Heart right ventricle (tissue), 16 donors: Measurements from ENCODE around the gene THSD7B. TPM values are rescaled to one million over a fixed set of nuclear protein-coding genes. Genes with fewer than 3 reads are reported as not detected.

Experiments used
- ATAC-seq, 8 donors: fragments of 200-7000 bp; cut with Tn5 transposase; one replicate each; pipeline ENCODE4 v1.9.1; 2020; ENCODE audit warnings: mild to moderate bottlenecking in 8 of 8, moderate library complexity in 8 of 8, moderate number of reproducible peaks in 1 of 8
- DNase-seq, 2 donors: peaks; one replicate each; pipeline ENCODE4 v3.0.0-alpha.2; 2020
- H3K27ac ChIP-seq, 10 donors: fragments of 200-600 bp; sonication (generic) in 2 of 10; one replicate each; pipeline versions ENCODE4 v1.5.0 to v1.8.0; 2020 to 2022; ENCODE audit warnings: mild to moderate bottlenecking in 3 of 10
- H3K27me3 ChIP-seq, 7 donors: fragments of 200-600 bp; one replicate each; pipeline ENCODE4 v1.8.0; 2021 to 2022; ENCODE audit warnings: mild to moderate bottlenecking in 2 of 7
- H3K36me3 ChIP-seq, 9 donors: fragments of 200-600 bp; sonication (generic) in 1 of 9; one replicate each; pipeline versions ENCODE4 v1.5.0 to v1.8.0; 2020 to 2022; ENCODE audit warnings: mild to moderate bottlenecking in 2 of 9
- H3K4me1 ChIP-seq, 9 donors: fragments of 200-600 bp; sonication (generic) in 1 of 9; one replicate each; pipeline versions ENCODE4 v1.5.0 to v1.8.0; 2020 to 2022; ENCODE audit warnings: mild to moderate bottlenecking in 4 of 9
- H3K4me3 ChIP-seq, 10 donors: fragments of 200-600 bp; sonication (generic) in 2 of 10; one replicate each; pipeline versions ENCODE4 v1.5.0 to v1.8.0; 2020 to 2022; ENCODE audit warnings: mild to moderate bottlenecking in 7 of 10, moderate library complexity in 2 of 10
- H3K9me3 ChIP-seq, 11 donors: fragments of 200-600 bp in 10 of 11; sonication (generic) in 2 of 11; one replicate each; pipeline versions ENCODE4 v1.5.0 to v1.8.0; 2013 to 2022; ENCODE audit warnings: mild to moderate bottlenecking in 2 of 11, control low read depth in 1 of 11, moderate library complexity in 1 of 11
- CTCF ChIP-seq, 9 donors: fragments of 200-600 bp; sonication (generic) in 2 of 9; IDR thresholded peaks; one replicate each; pipeline versions ENCODE4 v1.5.0 to v1.8.0; 2021 to 2022; ENCODE audit warnings: antibody characterized with exemption in 9 of 9, mild to moderate bottlenecking in 5 of 9, moderate library complexity in 1 of 9
- WGBS, 2 donors: extraction: QIAGEN DNeasy Blood & Tissue Kit; methylation state at CpG; one replicate each; pipeline ENCODE4 v1.1.7; 2013; ENCODE audit warnings: inconsistent platforms in 1 of 2; 5-methylcytosine and 5-hydroxymethylcytosine counted together
- intact Hi-C, 10 donors: fragments of 100-400 bp; cut with DNase I; formaldehyde crosslinking; loops; one replicate each; pipeline versions ENCODE4 v1.11.1 to v1.14.2; 2022
- polyA plus RNA-seq, 2 donors: library from polyadenylated mRNA; stranded (reverse); fragments of 200-250 nt; gene quantifications; one replicate each; pipeline ENCODE4 v1.2.3, GENCODE V29; 2013
- total RNA-seq, 10 donors: library from RNA; stranded (reverse); fragmentation: NEBNext Ultra II Directional in 3 of 10; extraction: Animal tissue kit (Norgen Biotek cat#: 25700) in 3 of 10; gene quantifications; one replicate each; pipeline versions ENCODE4 v1.2.1 to v1.2.4, GENCODE V29; 2021 to 2023
- donor health status: Arrhythmogenic right ventricular cardiomyopathy.
- donor health status: ischemic (EF 13 %, LVEDD 7.1; RV severe dilation, severe dysfunction).
- donor health status: healthy with polysubstance abuse.
- donor health status: DM: no; HTN: yes; CAD: no.
- donor health status: DM: no; HTN: no; CAD: no.
- donor health status: ischemic (EF 25% LVEDD 6.9; RV normal size, moderate dysfunction).
- donor health status: ischemic (EF 25% LVEDD 5.7; RV mildly dilated, moderate dysfunction).
- donor health status: healthy.
- donor health status: DM: yes; HTN: yes; CAD: no.
- donor health status: Ischemic cardiomyopathy.
- donor health status: ischemic (EF 35%, LVEDD 5.7; RV mildly dilated, moderate dysfunction).
- donor health status: nonischemic (EF 11% LVEDD 7.7; RV severe dilation, severe dysfunction).
- donor health status: DM: yes; HTN: yes; CAD: no.
- donor health status: PGD.
- donor health status: ischemic (EF 29% LVEDD 5.4; RV normal size, mild dysfunction).
- donor health status: nonischemic (EF 23%, LVEDD 6.1; RV moderate dilation, normal function).

THSD7B gene
- total and polyA plus RNA-seq, 12 donors, result 0.01 to 0.39 (median 0.18) TPM

GRCh38 chr2:136935119-136935518 is 169.8 kb downstream of the THSD7B start:
- intact Hi-C loops, result loop anchor here in 3 of 10 donors (10.0 kb wide), 2 partner anchors 740 to 900 kb away; no protein-coding TSS in a partner anchor
- Histone ChIP-seq H3K27ac (no peak overlapping the region), H3K9me3 (peaks cover 0 to 6% (median 0%) of the 10 kb centered on the region in 11 donors), H3K36me3 (no peaks in the 10 kb centered on the region), H3K4me3 (no peak overlapping the region), H3K27me3 (no peaks in the 10 kb centered on the region), H3K4me1 (no peaks in the 10 kb centered on the region)
- ATAC-seq (no peak), DNase-seq (no peak)
- 88 to 93% methylated on average over 1 of the region's 1 CpG for WGBS, 2 donors
- no peak for TF ChIP-seq CTCF (IDR thresholded peaks at IDR 0.05)

GRCh38 chr2:136956050-136956449 is 190.7 kb downstream of the THSD7B start:
- WGBS, 2 donors, result 0 to 82% methylated on average over 1 of the region's 1 CpG
- H3K4me1 ChIP-seq, result no peaks in the 10 kb centered on the region
- H3K27me3 ChIP-seq, result no peaks in the 10 kb centered on the region
- DNase-seq (no peak), ATAC-seq (no peak)
- no peak for TF ChIP-seq CTCF (IDR thresholded peaks at IDR 0.05)
- no peak overlapping the region for H3K27ac ChIP-seq
- intact Hi-C loops, result no loop called here
- peaks cover 0 to 4% (median 0%) of the 10 kb centered on the region in 11 donors for H3K9me3 ChIP-seq
- no peak overlapping the region for H3K4me3 ChIP-seq
- H3K36me3 ChIP-seq, result no peaks in the 10 kb centered on the region

- intact Hi-C loops, result no loop called here
- H3K27ac ChIP-seq, result no peak overlapping the region
- peaks cover 0 to 4% (median 0%) of the 10 kb centered on the region in 11 donors for H3K9me3 ChIP-seq
- H3K4me3 ChIP-seq, result no peak overlapping the region
- H3K27me3 ChIP-seq, result no peaks in the 10 kb centered on the region
- H3K36me3 ChIP-seq, result no peaks in the 10 kb centered on the region
- no peaks in the 10 kb centered on the region for H3K4me1 ChIP-seq
- no peak for TF ChIP-seq CTCF (IDR thresholded peaks at IDR 0.05)
- DNase-seq (no peak), ATAC-seq (no peak)
- 0 to 63% methylated on average over 1 of the region's 1 CpG for WGBS, 2 donors
These were observed 191.7 kb downstream of the THSD7B start for GRCh38 chr2:136957044-136957443.

GRCh38 chr2:136962105-136962725 is 196.9 kb downstream of the THSD7B start:
- no peak for DNase-seq
- ATAC-seq, result no peak
- H3K27ac ChIP-seq, result no peak overlapping the region
- no peak overlapping the region for H3K4me3 ChIP-seq
- intact Hi-C loops, result no loop called here
- no peaks in the 10 kb centered on the region for H3K4me1 ChIP-seq
- no peak for TF ChIP-seq CTCF (IDR thresholded peaks at IDR 0.05)
- no peaks in the 10 kb centered on the region for H3K27me3 ChIP-seq
- WGBS, 2 donors, result 67 to 68% methylated on average over 3 of the region's 3 CpGs
- H3K9me3 ChIP-seq, result peaks cover 0 to 4% (median 0%) of the 10 kb centered on the region in 11 donors
- no peaks in the 10 kb centered on the region for H3K36me3 ChIP-seq
